Panc1 (cell line): ENCODE data around the gene THADA. TPM values are rescaled to one million over a fixed set of nuclear protein-coding genes. Genes with fewer than 3 reads are reported as not detected.

Experiments
- ATAC-seq: fragments of 200-7000 bp; cut with Tn5 transposase; 2 replicates; pipeline ENCODE4 v1.9.1; 2020; ENCODE audit warnings: mild to moderate bottlenecking, moderate library complexity
- BruUV-seq: library from RNA; stranded (reverse); fragments of 400-500 nt; replicated peaks from 2 replicates; lab custom pipeline; 2021; lab: Mats Ljungman, UMichigan
- CTCF ChIA-PET: fragments of 300-600 bp; sonication (Branson Sonifier 250); formaldehyde crosslinking; loops from one replicate; lab custom pipeline; 2022; ENCODE audit warnings: antibody characterized with exemption; lab: Charles Lee
- POLR2A ChIA-PET: fragments of 300-600 bp; sonication (Branson Sonifier 250); formaldehyde crosslinking; loops from one replicate; lab custom pipeline; 2022; ENCODE audit warnings: antibody characterized with exemption; lab: Charles Lee
- DNase-seq: peaks from one replicate; pipeline ENCODE4 v3.0.0-alpha.2; 2010; ENCODE audit warnings: low read depth, low spot score
- H3K27ac ChIP-seq: 2 replicates; pipeline ENCODE4 v1.5.1; 2011; ENCODE audit warnings: mild to moderate bottlenecking, low read length, inconsistent platforms
- H3K27me3 ChIP-seq: fragments of 200-500 bp; sonication (Bioruptor generic); 2 replicates; pipeline ENCODE4 v1.6.0; 2014; ENCODE audit warnings: low read length, inconsistent platforms; ENCODE audit not compliant: control insufficient read depth, insufficient read depth
- H3K36me3 ChIP-seq: fragments of 200-500 bp; sonication (Bioruptor generic); 2 replicates; pipeline ENCODE4 v1.5.1; 2014; ENCODE audit warnings: inconsistent platforms, mild to moderate bottlenecking, low read length, moderate library complexity; ENCODE audit not compliant: control insufficient read depth, insufficient read depth
- H3K4me1 ChIP-seq: 2 replicates; pipeline ENCODE4 v1.5.1; 2011; ENCODE audit warnings: inconsistent platforms, mild to moderate bottlenecking, low read length, moderate library complexity; ENCODE audit not compliant: control insufficient read depth, insufficient read depth
- H3K4me3 ChIP-seq, 2 experiments: 2 replicates each; pipeline ENCODE4 v1.5.1; 2011 to 2012; ENCODE audit warnings: low read depth in 2 of 2, low read length in 2 of 2, mild to moderate bottlenecking in 2 of 2, inconsistent platforms in 1 of 2, moderate library complexity in 1 of 2
- H3K9me3 ChIP-seq: fragments of 200-500 bp; sonication (Bioruptor generic); 2 replicates; pipeline ENCODE4 v1.5.1; 2014; ENCODE audit warnings: low read depth, mild to moderate bottlenecking, inconsistent platforms, low read length, moderate library complexity; ENCODE audit not compliant: control insufficient read depth, insufficient read depth
- POLR2AphosphoS5 ChIP-seq: IDR thresholded peaks from 2 replicates; pipeline ENCODE4 v1.6.1; 2012; ENCODE audit warnings: mild to moderate bottlenecking, low read depth, low read length, moderate library complexity
- REST ChIP-seq, 2 experiments: IDR thresholded peaks; 2 replicates each; pipeline ENCODE4 v1.6.1; 2011 to 2012; ENCODE audit warnings: low read depth in 2 of 2, control low read depth in 1 of 2, low read length in 1 of 2, mild to moderate bottlenecking in 1 of 2, moderate library complexity in 1 of 2; ENCODE audit not compliant: insufficient read depth in 1 of 2
- SIN3A ChIP-seq: IDR thresholded peaks from 2 replicates; pipeline ENCODE4 v1.6.1; 2012; ENCODE audit warnings: low read depth, mild to moderate bottlenecking, low read length, moderate library complexity, borderline replicate concordance; ENCODE audit not compliant: insufficient read depth
- TCF7L2 ChIP-seq: IDR thresholded peaks from 2 replicates; pipeline ENCODE4 v1.6.1; 2011; ENCODE audit warnings: mild to moderate bottlenecking, low read depth, low read length, inconsistent platforms
- in situ Hi-C: cut with HindIII; loops from 2 replicates; pipeline ENCODE4 v1.10.0; 2016; ENCODE audit warnings: low sequenced_read_pairs, low pct_unique_long_range_greater_than_20kb
- intact Hi-C: fragments of 100-400 bp; cut with micrococcal nuclease; formaldehyde crosslinking; loops from one replicate; pipeline ENCODE4 v1.10.0; 2022; ENCODE audit not compliant: unreplicated experiment
- total RNA-seq: library from RNA; stranded (reverse); gene quantifications from one replicate; pipeline ENCODE4 v1.2.1, GENCODE V29; 2021; ENCODE audit not compliant: unreplicated experiment
- TF ChIP-seq, protein P1 (sequence below): fragments of 450-650 bp; IDR thresholded peaks from 2 replicates; pipeline ENCODE4 v1.5.1; 2017; ENCODE audit warnings: mild to moderate bottlenecking

The THADA gene
- total RNA-seq, 1 experiment from 2014 or later = 37.2 TPM

DNA sequence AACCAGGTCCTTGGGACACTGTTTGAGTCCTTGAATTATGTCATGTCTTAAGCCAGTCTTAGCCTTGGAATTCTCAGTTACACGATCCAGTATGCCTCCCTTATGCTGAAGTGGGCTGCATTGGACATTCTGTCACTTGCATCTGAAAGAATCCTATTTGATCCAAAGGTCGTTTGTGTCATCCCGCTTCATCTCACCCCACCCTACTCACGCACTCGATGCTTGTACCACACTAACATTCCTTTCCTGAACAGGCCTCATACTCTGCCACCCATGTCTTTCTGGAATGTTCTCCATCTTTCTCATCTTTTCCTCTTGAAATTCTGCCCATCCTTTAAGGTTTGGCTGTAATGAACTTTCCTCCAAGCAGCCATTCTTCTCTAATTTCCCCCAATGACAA lies 341.5 kb downstream of the THADA start:
- Histone ChIP-seq H3K36me3 (no peaks in the 10 kb centered on the region), H3K4me1 (no peaks in the 10 kb centered on the region), H3K9me3 (no peaks in the 10 kb centered on the region), H3K27me3 (no peaks in the 10 kb centered on the region), H3K4me3 (no peak overlapping the region), H3K27ac (no peak overlapping the region)
- BruUV-seq = no TSS peak
- ChIA-PET CTCF (no interaction called here), POLR2A (no interaction called here)
- DNase-seq (no peak), ATAC-seq (no peak)
- intact Hi-C loops (no loop called here), in situ Hi-C loops (no loop called here)
- TF ChIP-seq, protein P1, sequence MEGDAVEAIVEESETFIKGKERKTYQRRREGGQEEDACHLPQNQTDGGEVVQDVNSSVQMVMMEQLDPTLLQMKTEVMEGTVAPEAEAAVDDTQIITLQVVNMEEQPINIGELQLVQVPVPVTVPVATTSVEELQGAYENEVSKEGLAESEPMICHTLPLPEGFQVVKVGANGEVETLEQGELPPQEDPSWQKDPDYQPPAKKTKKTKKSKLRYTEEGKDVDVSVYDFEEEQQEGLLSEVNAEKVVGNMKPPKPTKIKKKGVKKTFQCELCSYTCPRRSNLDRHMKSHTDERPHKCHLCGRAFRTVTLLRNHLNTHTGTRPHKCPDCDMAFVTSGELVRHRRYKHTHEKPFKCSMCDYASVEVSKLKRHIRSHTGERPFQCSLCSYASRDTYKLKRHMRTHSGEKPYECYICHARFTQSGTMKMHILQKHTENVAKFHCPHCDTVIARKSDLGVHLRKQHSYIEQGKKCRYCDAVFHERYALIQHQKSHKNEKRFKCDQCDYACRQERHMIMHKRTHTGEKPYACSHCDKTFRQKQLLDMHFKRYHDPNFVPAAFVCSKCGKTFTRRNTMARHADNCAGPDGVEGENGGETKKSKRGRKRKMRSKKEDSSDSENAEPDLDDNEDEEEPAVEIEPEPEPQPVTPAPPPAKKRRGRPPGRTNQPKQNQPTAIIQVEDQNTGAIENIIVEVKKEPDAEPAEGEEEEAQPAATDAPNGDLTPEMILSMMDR = no peak
- TF ChIP-seq POLR2AphosphoS5 (no peak), TCF7L2 (no peak), SIN3A (no peak), REST (IDR thresholded peaks at IDR 0.05; ENCODE audit: insufficient read depth in 1 of 2, low read depth in 2 of 2, low read length in 1 of 2) (no peak)

- ChIA-PET CTCF (no interaction called here), POLR2A (no interaction called here)
- in situ Hi-C loops = no loop called here
- ATAC-seq (no peak), DNase-seq (no peak)
- Histone ChIP-seq H3K4me3 (no peak overlapping the region), H3K36me3 (no peaks in the 10 kb centered on the region), H3K27ac (no peak overlapping the region), H3K4me1 (no peaks in the 10 kb centered on the region), H3K27me3 (no peaks in the 10 kb centered on the region), H3K9me3 (no peaks in the 10 kb centered on the region)
- no TSS peak for BruUV-seq
- intact Hi-C loops = no loop called here
- TF ChIP-seq POLR2AphosphoS5 (no peak), TCF7L2 (no peak), SIN3A (no peak), REST (IDR thresholded peaks at IDR 0.05; ENCODE audit: insufficient read depth in 1 of 2, low read depth in 2 of 2, low read length in 1 of 2) (no peak)
- TF ChIP-seq, protein P1 = no peak
Measured at GRCh38 chr2:43251171-43251731, 344.6 kb downstream of the THADA start.
